DMS153 treated with DMSO at 0.1 percent for 48 hours (cell line): Measurements from ENCODE around the gene UPK1B.

Experiments used
- DNase-seq: peaks from one replicate; lab custom pipeline; 2025; ENCODE audit not compliant: unreplicated experiment; lab: John Stamatoyannopoulos, UW

Gene UPK1B

DNA sequence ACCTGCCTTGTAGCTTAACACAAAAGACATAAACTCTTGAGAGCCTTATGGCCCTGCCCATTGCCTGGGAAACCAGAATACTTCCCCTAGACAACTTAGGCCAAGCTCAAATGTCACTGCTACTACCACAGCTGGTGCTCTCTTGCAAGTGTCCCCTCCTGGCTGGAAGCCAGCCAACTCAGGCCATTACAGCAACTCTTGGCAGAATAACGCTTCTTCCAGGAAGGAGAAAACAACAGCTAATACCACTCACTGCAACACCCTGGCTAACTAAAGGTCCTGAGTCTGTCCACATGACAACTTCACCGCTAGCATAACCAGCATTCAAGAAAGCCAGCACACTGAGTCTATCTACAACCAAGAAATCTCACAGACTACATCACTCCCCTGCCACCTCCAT, 72.4 kb downstream of the UPK1B start:
- DNase-seq: no peak
